Sigmoid colon (tissue), 7 donors: ENCODE data around the gene CCDC85B. TPM values are rescaled to one million over a fixed set of nuclear protein-coding genes. Genes with fewer than 3 reads are reported as not detected.

ENCODE experiments used
- DNase-seq: peaks from one replicate; pipeline ENCODE4 v3.0.0-alpha.2; 2019
- H3K27ac ChIP-seq, 4 donors: fragments of 200-600 bp; sonication (generic); one replicate each; pipeline ENCODE4 v1.5.1; 2016 to 2019; ENCODE audit warnings: mild to moderate bottlenecking in 1 of 4
- H3K27me3 ChIP-seq, 3 donors: fragments of 200-600 bp; sonication (generic); one replicate each; pipeline ENCODE4 v1.5.1; 2019; ENCODE audit warnings: mild to moderate bottlenecking in 1 of 3
- H3K36me3 ChIP-seq, 4 donors: fragments of 200-600 bp; sonication (generic); one replicate each; pipeline ENCODE4 v1.5.1; 2016 to 2019
- H3K4me1 ChIP-seq, 4 donors: fragments of 200-600 bp; sonication (generic); one replicate each; pipeline ENCODE4 v1.5.1; 2017 to 2019
- H3K4me3 ChIP-seq, 4 donors: fragments of 200-600 bp; sonication (generic); one replicate each; pipeline ENCODE4 v1.5.1; 2017 to 2019; ENCODE audit warnings: mild to moderate bottlenecking in 2 of 4, moderate library complexity in 1 of 4
- H3K9me3 ChIP-seq, 4 donors: fragments of 200-600 bp in 3 of 4; sonication (generic) in 3 of 4; one replicate each; pipeline versions ENCODE4 v1.5.1 to v1.6.1; 2013 to 2019
- CTCF ChIP-seq, 4 experiments: fragments of 450-650 bp in 3 of 4; fragments of 200-600 bp in 1 of 4; IDR thresholded peaks; one replicate each; pipeline ENCODE4 v1.5.1; 2016 to 2019; ENCODE audit warnings: antibody characterized with exemption in 4 of 4, mild to moderate bottlenecking in 3 of 4, moderate library complexity in 2 of 4
- EP300 ChIP-seq, 4 donors: sonication (generic); formaldehyde crosslinking; IDR thresholded peaks; one replicate each; pipeline ENCODE4 v1.6.1; 2017; ENCODE audit warnings: antibody characterized with exemption in 4 of 4
- POLR2A ChIP-seq, 2 donors: fragments of 450-650 bp; IDR thresholded peaks; one replicate each; pipeline ENCODE4 v1.6.1; 2016; ENCODE audit warnings: antibody characterized with exemption in 2 of 2, mild to moderate bottlenecking in 2 of 2, moderate library complexity in 2 of 2
- POLR2AphosphoS5 ChIP-seq, 4 donors: sonication (generic); formaldehyde crosslinking; IDR thresholded peaks; one replicate each; pipeline ENCODE4 v1.6.1; 2017; ENCODE audit warnings: antibody characterized with exemption in 4 of 4
- WGBS, 2 donors: extraction: QIAGEN DNeasy Blood & Tissue Kit; methylation state at CpG; one replicate each; pipeline ENCODE4 v1.1.7; 2013; 5-methylcytosine and 5-hydroxymethylcytosine counted together
- intact Hi-C: fragments of 100-400 bp; cut with DNase I; formaldehyde crosslinking; loops from one replicate; pipeline ENCODE4 v1.15.1; 2023
- polyA plus RNA-seq, 3 donors: library from polyadenylated mRNA; stranded (reverse); fragments of 200-250 nt; gene quantifications; one replicate each; pipeline ENCODE4 v1.2.3, GENCODE V29; 2013
- total RNA-seq, 4 donors: library from RNA; depleted of rRNA; stranded (reverse); fragments of >200 nt; gene quantifications; one replicate each; pipeline ENCODE4 v1.1.0, GENCODE V29; 2016
- donor health status: healthy with polysubstance abuse.
- donor health status: Bipolar disorder and iron deficiency.
- donor health status: healthy.

The CCDC85B gene
- total and polyA plus RNA-seq, 7 donors, result 4.2 to 73.6 (median 57.1) TPM

- TF ChIP-seq POLR2AphosphoS5 (IDR thresholded peaks at IDR 0.05), result no peak
- no peak for TF ChIP-seq EP300 (IDR thresholded peaks at IDR 0.05)
- TF ChIP-seq POLR2A (IDR thresholded peaks at IDR 0.05), result no peak
- TF ChIP-seq CTCF (IDR thresholded peaks at IDR 0.05), result no peak
- WGBS, 2 donors, result 2 to 10% methylated on average over 16 of the region's 16 CpGs
These were observed 30.6 kb upstream of the CCDC85B start for GRCh38 chr11:65859812-65860277.

GRCh38 chr11:65860278-65861164, 30.0 kb upstream of the CCDC85B start, which contains the start of gene MUS81:
TSS of gene MUS81 (plus strand) at chr11:65860433. CDS start at chr11:65860754, 321 bp downstream.
- H3K4me1 ChIP-seq, result peaks cover 0 to 54% (median 39%) of the 10 kb centered on the region in 4 donors
- WGBS, 2 donors, result 0% methylated on average over 78 of the region's 78 CpGs
- H3K27ac ChIP-seq, result peak within 1 kb of the TSS; percentile 89 to 99 (median 95)
- intact Hi-C loops, result no loop called here
- peaks cover 16 to 47% (median 44%) of the 10 kb centered on the region in 4 donors for H3K36me3 ChIP-seq
- H3K9me3 ChIP-seq, result no peaks in the 10 kb centered on the region
- H3K4me3 ChIP-seq, result peak within 1 kb of the TSS; percentile 79 to 98 (median 90)
- TF ChIP-seq POLR2AphosphoS5 (IDR thresholded peaks at IDR 0.05) (peak; percentile 67 to 91 (median 88)), POLR2A (IDR thresholded peaks at IDR 0.05) (peak; percentile 76 to 87), CTCF (IDR thresholded peaks at IDR 0.05) (peak; percentile 64 to 96 (median 80)), EP300 (IDR thresholded peaks at IDR 0.05) (no peak)
- peak; percentile 99 for DNase-seq
- no peaks in the 10 kb centered on the region for H3K27me3 ChIP-seq

More at GRCh38 chr11:65859812-65860277, 30.6 kb upstream of the CCDC85B start:
- Histone ChIP-seq H3K9me3 (no peaks in the 10 kb centered on the region), H3K4me1 (peaks cover 0 to 60% (median 46%) of the 10 kb centered on the region in 4 donors), H3K36me3 (peaks cover 23 to 47% (median 44%) of the 10 kb centered on the region in 4 donors), H3K4me3 (peak overlapping the region; percentile 79 to 98 (median 90)), H3K27me3 (no peaks in the 10 kb centered on the region), H3K27ac (peak overlapping the region; percentile 89 to 99 (median 95))
- intact Hi-C loops, result loop anchor here (5.0 kb wide), 2 partner anchors 57 to 288 kb away; partner anchors contain the start of genes C11orf68, DRAP1, FAM89B and ZNRD2
- no peak for DNase-seq

GRCh38 chr11:65861165-65861505, 29.3 kb upstream of the CCDC85B start:
- 5 to 13% methylated on average over 14 of the region's 14 CpGs for WGBS, 2 donors
- peak; percentile 76 for DNase-seq
- Histone ChIP-seq H3K27ac (peak overlapping the region; percentile 89 to 99 (median 95)), H3K4me3 (peak overlapping the region; percentile 79 to 98 (median 90)), H3K4me1 (peaks cover 0 to 47% (median 33%) of the 10 kb centered on the region in 4 donors), H3K27me3 (no peaks in the 10 kb centered on the region), H3K36me3 (peaks cover 14 to 48% (median 44%) of the 10 kb centered on the region in 4 donors), H3K9me3 (no peaks in the 10 kb centered on the region)
- TF ChIP-seq EP300 (IDR thresholded peaks at IDR 0.05) (no peak), CTCF (IDR thresholded peaks at IDR 0.05) (no peak), POLR2AphosphoS5 (IDR thresholded peaks at IDR 0.05) (no peak), POLR2A (IDR thresholded peaks at IDR 0.05) (no peak)
- intact Hi-C loops, result no loop called here

- Histone ChIP-seq H3K27me3 (no peaks in the 10 kb centered on the region), H3K36me3 (peaks cover 14 to 50% (median 45%) of the 10 kb centered on the region in 4 donors), H3K4me3 (peak overlapping the region; percentile 79 to 98 (median 90)), H3K4me1 (peaks cover 0 to 42% (median 27%) of the 10 kb centered on the region in 4 donors), H3K9me3 (no peaks in the 10 kb centered on the region), H3K27ac (peak overlapping the region; percentile 89 to 99 (median 95))
- TF ChIP-seq POLR2A (IDR thresholded peaks at IDR 0.05), result no peak
- no peak for TF ChIP-seq CTCF (IDR thresholded peaks at IDR 0.05)
- TF ChIP-seq POLR2AphosphoS5 (IDR thresholded peaks at IDR 0.05), result no peak
- TF ChIP-seq EP300 (IDR thresholded peaks at IDR 0.05), result no peak
- 66 to 87% methylated on average over 13 of the region's 13 CpGs for WGBS, 2 donors
- intact Hi-C loops, result no loop called here
- DNase-seq, result peak; percentile 70
These were observed 28.8 kb upstream of the CCDC85B start for GRCh38 chr11:65861533-65862183.
